GM12873 (cell line): Measurements from ENCODE around the gene REEP6.

ENCODE experiments used
- TF ChIP-seq, protein P1 (sequence below): IDR thresholded peaks from 2 replicates; pipeline ENCODE4 v1.5.1; 2012; ENCODE audit warnings: low read depth, mild to moderate bottlenecking, moderate library complexity, low read length, control low read depth; ENCODE audit not compliant: insufficient read depth; ENCODE audit errors: missing control alignments

REEP6 gene

GRCh38 chr19:1483979-1484428, 7.0 kb upstream of the REEP6 start:
- TF ChIP-seq, protein P1, sequence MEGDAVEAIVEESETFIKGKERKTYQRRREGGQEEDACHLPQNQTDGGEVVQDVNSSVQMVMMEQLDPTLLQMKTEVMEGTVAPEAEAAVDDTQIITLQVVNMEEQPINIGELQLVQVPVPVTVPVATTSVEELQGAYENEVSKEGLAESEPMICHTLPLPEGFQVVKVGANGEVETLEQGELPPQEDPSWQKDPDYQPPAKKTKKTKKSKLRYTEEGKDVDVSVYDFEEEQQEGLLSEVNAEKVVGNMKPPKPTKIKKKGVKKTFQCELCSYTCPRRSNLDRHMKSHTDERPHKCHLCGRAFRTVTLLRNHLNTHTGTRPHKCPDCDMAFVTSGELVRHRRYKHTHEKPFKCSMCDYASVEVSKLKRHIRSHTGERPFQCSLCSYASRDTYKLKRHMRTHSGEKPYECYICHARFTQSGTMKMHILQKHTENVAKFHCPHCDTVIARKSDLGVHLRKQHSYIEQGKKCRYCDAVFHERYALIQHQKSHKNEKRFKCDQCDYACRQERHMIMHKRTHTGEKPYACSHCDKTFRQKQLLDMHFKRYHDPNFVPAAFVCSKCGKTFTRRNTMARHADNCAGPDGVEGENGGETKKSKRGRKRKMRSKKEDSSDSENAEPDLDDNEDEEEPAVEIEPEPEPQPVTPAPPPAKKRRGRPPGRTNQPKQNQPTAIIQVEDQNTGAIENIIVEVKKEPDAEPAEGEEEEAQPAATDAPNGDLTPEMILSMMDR, result no peak

DNA sequence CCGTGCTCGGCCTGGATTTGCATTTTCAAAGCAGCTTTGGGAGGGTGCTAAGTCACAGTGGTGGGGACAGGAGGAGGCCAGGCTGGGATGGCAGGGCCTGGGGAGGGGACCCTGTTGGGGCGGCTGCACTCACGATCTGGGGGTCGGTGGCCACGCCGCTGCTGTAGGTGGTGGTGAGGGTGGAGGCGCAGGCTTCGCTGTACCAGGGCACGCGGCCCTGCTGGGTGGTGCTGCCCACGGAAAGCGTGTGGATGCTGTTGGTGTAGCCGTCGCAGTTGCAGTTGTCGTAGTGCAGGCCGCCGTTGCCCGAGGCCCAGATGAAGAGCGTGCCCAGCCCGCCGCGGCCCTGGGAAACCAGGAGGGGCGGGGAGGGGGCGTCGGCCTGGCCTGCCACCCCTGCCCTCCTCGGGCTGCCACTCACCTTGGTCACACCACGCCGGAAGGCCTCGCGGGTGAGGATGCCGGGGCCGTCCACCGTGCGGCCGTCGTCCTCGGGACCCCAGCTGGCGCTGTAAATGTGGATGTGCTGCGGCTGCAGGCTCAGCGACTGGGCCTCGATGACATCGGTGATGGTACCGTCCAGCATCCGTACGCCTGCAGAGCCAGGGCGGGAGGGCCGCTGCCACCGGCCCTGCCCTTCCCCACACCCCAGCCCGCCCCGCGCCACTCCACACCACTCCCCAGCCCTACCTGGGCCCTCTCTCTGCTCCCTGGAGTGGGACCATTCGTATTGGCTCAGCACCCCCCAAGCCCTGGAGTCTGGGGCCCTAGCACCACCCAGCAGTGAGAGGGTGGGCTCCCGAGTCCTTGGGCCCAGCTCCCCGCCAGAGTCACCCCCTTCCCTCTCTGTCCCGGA, 4.0 kb upstream of the REEP6 start:
- TF ChIP-seq, protein P1, result no peak

DNA sequence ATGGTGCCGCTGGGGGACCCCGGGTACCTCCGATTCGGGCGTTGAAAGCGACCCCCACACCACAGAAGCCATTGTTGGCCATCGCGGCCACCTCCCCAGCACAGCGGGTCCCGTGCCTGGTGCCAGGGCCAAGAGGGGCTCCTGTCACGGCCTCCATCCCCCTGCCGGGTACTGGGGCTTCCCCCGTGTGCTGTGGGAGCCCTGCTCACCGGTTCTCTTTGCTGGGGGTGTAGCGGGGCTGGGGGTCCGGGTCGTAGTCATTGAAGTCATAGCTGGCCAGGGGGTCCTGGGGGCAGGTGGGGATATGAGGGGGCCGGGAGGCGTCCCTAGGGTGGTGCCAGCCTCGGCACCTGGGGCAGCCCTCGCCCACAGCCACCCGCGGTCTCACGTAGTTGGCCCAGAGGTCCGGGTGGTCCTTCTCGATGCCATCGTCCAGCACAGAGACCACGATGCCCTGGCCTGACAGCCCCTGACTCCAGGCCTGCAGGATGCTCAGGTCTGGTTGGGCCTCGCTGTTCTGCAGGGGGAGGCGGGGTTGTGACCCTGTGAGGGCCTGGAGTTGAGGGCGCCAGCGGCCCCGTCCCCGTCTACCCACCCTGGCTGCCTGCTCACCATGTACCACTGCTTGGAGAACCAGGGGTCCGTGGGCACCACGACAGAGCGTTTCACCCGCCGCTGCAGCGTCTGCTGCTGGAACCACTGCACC, 3.3 kb upstream of the REEP6 start:
- TF ChIP-seq, protein P1, result no peak

DNA sequence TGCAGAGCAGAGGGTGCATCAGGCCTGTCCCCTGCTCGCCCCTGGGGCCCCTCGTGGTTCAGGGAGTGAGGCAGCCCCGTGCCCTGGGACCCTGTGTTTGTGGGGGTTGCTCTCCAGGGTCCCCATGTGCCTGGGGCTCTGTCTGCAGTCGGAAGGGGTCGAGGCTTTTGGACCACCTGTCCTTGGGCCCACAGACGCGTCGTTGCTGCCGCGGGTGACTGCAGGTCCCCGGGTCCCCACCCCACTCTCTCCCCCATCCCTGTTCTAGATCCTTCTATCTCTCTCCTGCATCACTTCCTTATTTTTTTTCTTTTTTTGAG, 2.7 kb upstream of the REEP6 start:
- TF ChIP-seq, protein P1, result no peak

DNA sequence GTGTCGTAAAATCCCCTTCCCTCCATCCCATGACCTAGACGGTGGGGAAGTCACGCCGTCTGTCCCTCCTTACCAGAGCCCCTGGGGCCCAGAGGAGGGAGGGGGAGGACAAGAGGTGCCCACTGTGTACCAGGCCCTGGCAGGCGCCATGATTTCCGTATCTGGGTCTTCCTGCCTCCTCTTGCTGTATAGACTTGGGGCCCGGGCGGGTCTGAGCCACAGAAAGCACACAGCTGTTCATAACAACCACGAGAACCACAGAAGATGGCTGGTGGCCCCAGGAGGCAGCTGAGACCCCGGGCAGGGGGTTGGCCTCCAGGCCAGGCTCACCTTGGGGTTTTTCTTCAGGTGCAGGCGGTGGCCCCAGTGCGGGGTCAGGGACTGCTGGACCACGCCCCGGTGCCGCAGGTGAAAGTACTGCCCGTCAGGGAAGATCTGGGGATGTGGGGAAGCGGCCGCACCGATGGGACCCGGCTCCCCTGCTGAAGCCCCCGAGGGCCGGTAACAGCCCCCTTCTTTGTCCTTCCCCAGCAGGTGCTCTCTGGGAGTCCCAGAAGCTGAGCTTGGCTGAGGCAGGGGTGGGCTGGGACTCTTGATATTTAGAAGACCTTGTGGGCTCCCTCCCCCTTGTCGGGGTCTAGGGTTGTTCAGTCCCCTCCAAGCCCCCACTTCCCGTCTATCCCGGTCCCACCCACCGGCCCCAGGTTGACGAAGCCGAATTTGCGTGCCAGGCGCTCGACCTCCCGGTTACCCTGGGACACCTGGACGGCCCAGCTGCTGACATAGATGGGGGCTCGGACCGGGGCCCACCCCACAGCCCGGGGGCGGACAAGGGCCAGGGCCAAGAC, 1.3 kb upstream of the REEP6 start:
- TF ChIP-seq, protein P1, result no peak

DNA sequence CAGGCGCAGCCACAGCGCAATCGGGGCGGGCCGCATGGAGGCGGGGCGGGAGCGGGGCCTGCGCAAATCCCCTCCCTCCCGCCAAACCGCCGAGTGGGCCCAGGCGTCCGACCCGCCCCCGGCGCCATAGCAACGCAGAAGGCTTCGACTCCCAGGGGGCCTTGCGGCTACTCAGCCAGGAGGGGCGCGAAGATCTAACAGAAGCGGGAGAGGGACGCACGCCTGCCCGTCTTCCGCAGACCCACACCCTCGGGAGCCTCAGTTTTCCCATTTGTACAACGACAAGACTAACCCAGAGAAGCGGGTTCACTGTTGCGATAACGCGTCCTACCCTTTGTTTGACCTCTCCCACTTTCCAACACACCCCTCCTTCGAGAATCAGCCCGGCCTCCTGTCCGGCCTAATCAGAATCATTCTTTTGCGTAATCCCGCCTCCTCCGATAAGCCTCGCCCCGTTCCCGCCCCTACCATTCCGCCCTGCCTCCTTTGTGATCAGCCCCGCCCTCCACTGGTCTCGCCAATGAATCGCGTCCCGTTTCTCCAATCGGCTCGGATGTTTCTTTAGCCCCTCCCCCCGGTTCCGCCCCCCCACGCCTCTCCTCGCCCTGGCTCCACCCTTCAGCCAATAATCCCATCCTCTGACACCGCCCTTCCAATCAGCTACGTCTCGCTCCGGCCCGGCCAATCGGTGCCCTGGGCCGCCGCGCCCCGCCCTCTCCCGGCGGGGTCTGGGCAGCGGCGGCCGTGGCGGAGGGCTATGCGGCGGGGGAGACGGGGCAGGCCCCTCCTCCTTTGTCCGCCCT, 469 bp upstream of the REEP6 start, which contains the start of gene PCSK4:
TSS of gene PCSK4 (minus strand) at position 40 of the 803 bp plus-strand sequence. CDS start at position 36, 4 bp downstream.
- TF ChIP-seq, protein P1, result no peak
